ENCODE measurements around the gene ALX1. TPM values are rescaled to one million over a fixed set of nuclear protein-coding genes. Genes with fewer than 3 reads are reported as not detected.
"Not testable (repeated sequence)": the region's sequence is repeated elsewhere in the genome, so short reads cannot be mapped to it uniquely, and the experiment has no call there.

The ALX1 gene
- total and polyA plus RNA-seq, 2 donors = 0.24 to 1.1 TPM

- 86% methylated on average over 33 of the region's 33 CpGs for WGBS
- H3K4me1 ChIP-seq (ENCODE audit: insufficient read depth); H3K4me3 ChIP-seq (ENCODE audit: low read depth, low read length); H3K27ac ChIP-seq (ENCODE audit: low read depth); H3K36me3 ChIP-seq (ENCODE audit: insufficient read depth); DNase-seq (ENCODE audit: extremely low spot score): not testable (repeated sequence)
Observed at GRCh38 chr12:85317866-85318636, 38.0 kb downstream of the ALX1 start.

GRCh38 chr12:85322715-85323114, 42.7 kb downstream of the ALX1 start:
- DNase-seq (ENCODE audit: extremely low spot score) = no peak
- Histone ChIP-seq H3K4me3 (ENCODE audit: low read depth, low read length) (no peak overlapping the region), H3K4me1 (ENCODE audit: insufficient read depth) (no peaks in the 10 kb centered on the region), H3K27ac (ENCODE audit: low read depth) (no peak overlapping the region), H3K36me3 (ENCODE audit: insufficient read depth) (no peaks in the 10 kb centered on the region)
- WGBS = 39% methylated on average over 2 of the region's 2 CpGs

GRCh38 chr12:85325442-85325841, 45.4 kb downstream of the ALX1 start:
- 40% methylated on average over 2 of the region's 2 CpGs for WGBS
- no peak for DNase-seq (ENCODE audit: extremely low spot score)
- H3K4me3 ChIP-seq (ENCODE audit: low read depth, low read length) = no peak overlapping the region
- H3K4me1 ChIP-seq (ENCODE audit: insufficient read depth) = no peaks in the 10 kb centered on the region
- no peak overlapping the region for H3K27ac ChIP-seq (ENCODE audit: low read depth)
- no peaks in the 10 kb centered on the region for H3K36me3 ChIP-seq (ENCODE audit: insufficient read depth)

GRCh38 chr12:85329913-85330312, 49.9 kb downstream of the ALX1 start:
- H3K36me3 ChIP-seq (ENCODE audit: insufficient read depth) = no peaks in the 10 kb centered on the region
- H3K27ac ChIP-seq (ENCODE audit: low read depth) = no peak overlapping the region
- H3K4me3 ChIP-seq (ENCODE audit: low read depth, low read length) = no peak overlapping the region
- DNase-seq (ENCODE audit: extremely low spot score) = no peak
- 60% methylated on average over 2 of the region's 2 CpGs for WGBS
- no peaks in the 10 kb centered on the region for H3K4me1 ChIP-seq (ENCODE audit: insufficient read depth)

GRCh38 chr12:85348779-85349178, 68.8 kb downstream of the ALX1 start:
- H3K4me1 ChIP-seq (ENCODE audit: insufficient read depth) = no peaks in the 10 kb centered on the region
- H3K4me3 ChIP-seq (ENCODE audit: low read depth, low read length) = no peak overlapping the region
- no peaks in the 10 kb centered on the region for H3K36me3 ChIP-seq (ENCODE audit: insufficient read depth)
- H3K27ac ChIP-seq (ENCODE audit: low read depth) = no peak overlapping the region
- DNase-seq (ENCODE audit: extremely low spot score) = no peak
- WGBS = 34% methylated on average over 1 of the region's 1 CpG

GRCh38 chr12:85350356-85350755, 70.3 kb downstream of the ALX1 start:
- DNase-seq (ENCODE audit: extremely low spot score) = no peak
- Histone ChIP-seq H3K4me1 (ENCODE audit: insufficient read depth) (no peaks in the 10 kb centered on the region), H3K27ac (ENCODE audit: low read depth) (no peak overlapping the region), H3K36me3 (ENCODE audit: insufficient read depth) (no peaks in the 10 kb centered on the region), H3K4me3 (ENCODE audit: low read depth, low read length) (no peak overlapping the region)

Other genes with a start within 250 kb of the ALX1 start
- not detected for gene TSPAN19, start 243.9 kb upstream of the ALX1 start, total RNA-seq
- gene TSPAN19, start 243.9 kb upstream of the ALX1 start, polyA plus RNA-seq = not detected
- 0.79 TPM for gene LRRIQ1, start 243.9 kb upstream of the ALX1 start, total RNA-seq
- 0.10 TPM for gene LRRIQ1, start 243.9 kb upstream of the ALX1 start, polyA plus RNA-seq

Data from urinary bladder (tissue), 4 donors.